Adrenal gland (tissue), 5 donors: ENCODE measurements around the gene STON2.

ENCODE experiments used
- CTCF ChIP-seq, 6 experiments: fragments of 450-650 bp in 4 of 6; fragments of 200-600 bp in 2 of 6; sonication (generic) in 1 of 6; IDR thresholded peaks; 1 replicate in 5 of 6; 2 replicates in 1 of 6; pipeline versions ENCODE4 v1.5.1 to v1.8.0; 2016 to 2021; ENCODE audit warnings: antibody characterized with exemption in 6 of 6, mild to moderate bottlenecking in 2 of 6, moderate library complexity in 1 of 6
- POLR2A ChIP-seq, 2 donors: fragments of 450-650 bp; IDR thresholded peaks; one replicate each; pipeline ENCODE4 v1.6.1; 2017; ENCODE audit warnings: antibody characterized with exemption in 2 of 2, mild to moderate bottlenecking in 2 of 2, moderate library complexity in 1 of 2
- donor health status: DM: no; HTN: no; CAD: no.

GRCh38 chr14:81329640-81330381 is 70.3 kb downstream of the STON2 start:
- no peak for TF ChIP-seq POLR2A (IDR thresholded peaks at IDR 0.05)
- TF ChIP-seq CTCF (IDR thresholded peaks at IDR 0.05) = no peak
